ENCODE measurements around the gene HOXA7.
A peak's percentile ranks its signal among the peaks of the same experiment; 100 is the strongest.

HOXA7 gene

GRCh38 chr7:27142580-27143022 lies 13.9 kb downstream of the HOXA7 start:
- TF ChIP-seq, protein P1, sequence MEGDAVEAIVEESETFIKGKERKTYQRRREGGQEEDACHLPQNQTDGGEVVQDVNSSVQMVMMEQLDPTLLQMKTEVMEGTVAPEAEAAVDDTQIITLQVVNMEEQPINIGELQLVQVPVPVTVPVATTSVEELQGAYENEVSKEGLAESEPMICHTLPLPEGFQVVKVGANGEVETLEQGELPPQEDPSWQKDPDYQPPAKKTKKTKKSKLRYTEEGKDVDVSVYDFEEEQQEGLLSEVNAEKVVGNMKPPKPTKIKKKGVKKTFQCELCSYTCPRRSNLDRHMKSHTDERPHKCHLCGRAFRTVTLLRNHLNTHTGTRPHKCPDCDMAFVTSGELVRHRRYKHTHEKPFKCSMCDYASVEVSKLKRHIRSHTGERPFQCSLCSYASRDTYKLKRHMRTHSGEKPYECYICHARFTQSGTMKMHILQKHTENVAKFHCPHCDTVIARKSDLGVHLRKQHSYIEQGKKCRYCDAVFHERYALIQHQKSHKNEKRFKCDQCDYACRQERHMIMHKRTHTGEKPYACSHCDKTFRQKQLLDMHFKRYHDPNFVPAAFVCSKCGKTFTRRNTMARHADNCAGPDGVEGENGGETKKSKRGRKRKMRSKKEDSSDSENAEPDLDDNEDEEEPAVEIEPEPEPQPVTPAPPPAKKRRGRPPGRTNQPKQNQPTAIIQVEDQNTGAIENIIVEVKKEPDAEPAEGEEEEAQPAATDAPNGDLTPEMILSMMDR (IDR thresholded peaks at IDR 0.05; ENCODE audit: insufficient read depth, low read depth, low read length, missing control alignments): no peak
- no peak for DNase-seq (ENCODE audit: low read depth)
- H3K4me3 ChIP-seq (ENCODE audit: low read depth, low read length): peak overlapping the region; percentile 37; the same call in 1 of the 2 replicates

DNA sequence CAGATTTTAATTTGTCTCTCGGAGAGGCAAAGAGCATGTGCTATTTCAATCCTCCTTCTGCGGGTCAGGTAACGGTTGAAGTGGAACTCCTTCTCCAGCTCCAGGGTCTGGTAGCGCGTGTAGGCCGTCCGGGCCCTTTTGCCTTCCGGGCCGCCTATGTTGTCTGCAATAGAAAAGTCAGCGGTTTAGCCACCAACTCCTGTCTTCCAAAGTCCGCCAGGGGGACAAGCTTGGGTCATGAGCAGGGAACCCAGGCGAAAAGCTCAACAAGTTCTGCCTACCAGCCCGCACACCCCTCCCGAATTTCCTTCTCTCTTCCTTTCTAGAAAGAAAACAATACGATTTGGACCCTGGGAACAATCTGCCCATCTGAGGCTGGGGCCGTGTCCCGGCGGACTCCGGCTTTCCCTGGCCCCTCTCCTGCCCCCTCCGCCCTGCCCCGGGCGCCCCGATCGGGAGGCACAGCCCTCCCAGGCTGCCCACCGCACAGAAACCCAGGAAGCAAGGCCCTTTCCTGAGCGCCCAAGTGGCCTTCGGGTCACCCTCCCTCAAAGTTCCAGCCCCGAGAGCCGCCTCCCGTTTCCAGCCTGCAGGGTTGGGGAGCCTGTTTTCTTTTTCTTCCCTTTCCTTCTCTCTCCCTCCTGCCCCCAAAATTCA lies 14.4 kb downstream of the HOXA7 start:
- no peak for DNase-seq (ENCODE audit: low read depth)
- no peak overlapping the region for H3K4me3 ChIP-seq (ENCODE audit: low read depth, low read length)
- TF ChIP-seq, protein P1 (IDR thresholded peaks at IDR 0.05; ENCODE audit: insufficient read depth, low read depth, low read length, missing control alignments): no peak

GRCh38 chr7:27141137-27141922 lies 15.1 kb downstream of the HOXA7 start:
- no peak overlapping the region for H3K4me3 ChIP-seq (ENCODE audit: low read depth, low read length)
- DNase-seq (ENCODE audit: low read depth): no peak
- TF ChIP-seq, protein P1 (IDR thresholded peaks at IDR 0.05; ENCODE audit: insufficient read depth, low read depth, low read length, missing control alignments): no peak

DNA sequence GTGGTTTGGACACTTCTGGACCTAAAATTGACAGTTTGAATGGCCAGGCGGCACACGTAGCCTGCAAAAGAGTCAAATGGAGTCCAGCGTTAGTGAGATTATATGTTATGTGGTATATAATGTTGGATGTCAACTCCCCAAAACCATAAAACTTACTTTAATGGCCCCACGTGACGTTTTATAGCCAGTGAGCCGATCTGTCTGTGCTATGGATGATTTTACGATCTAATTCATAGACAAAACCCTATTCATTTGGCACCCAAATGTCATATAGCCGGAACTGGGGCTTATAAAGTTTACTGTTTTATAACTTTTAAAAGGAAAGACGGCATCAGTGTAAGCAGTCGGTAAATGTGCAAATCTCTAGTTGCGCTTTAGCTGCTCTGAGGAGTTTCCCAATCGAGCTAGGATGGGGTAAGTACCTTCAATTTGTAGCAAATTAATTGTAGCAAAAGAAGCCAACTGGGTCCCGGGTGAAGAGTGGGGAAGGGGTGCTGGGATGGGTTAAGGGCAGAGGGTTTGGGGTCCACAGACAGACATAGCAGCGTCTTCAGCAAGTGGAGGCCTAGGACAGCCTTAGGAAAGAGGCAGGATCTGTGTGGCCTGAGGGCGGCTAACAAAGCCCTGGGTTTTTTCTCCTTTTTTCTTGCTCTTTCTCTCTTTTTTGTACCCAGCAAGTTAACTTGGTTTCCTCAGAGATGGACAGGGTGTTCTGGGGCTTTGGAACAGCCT lies 16.2 kb downstream of the HOXA7 start:
- TF ChIP-seq, protein P1 (IDR thresholded peaks at IDR 0.05; ENCODE audit: insufficient read depth, low read depth, low read length, missing control alignments): no peak
- DNase-seq (ENCODE audit: low read depth): no peak
- H3K4me3 ChIP-seq (ENCODE audit: low read depth, low read length): no peak overlapping the region

- H3K4me3 ChIP-seq (ENCODE audit: low read depth, low read length): no peak overlapping the region
- no peak for DNase-seq (ENCODE audit: low read depth)
- TF ChIP-seq, protein P1 (IDR thresholded peaks at IDR 0.05; ENCODE audit: insufficient read depth, low read depth, low read length, missing control alignments): no peak
Measured at GRCh38 chr7:27139334-27140125, 16.9 kb downstream of the HOXA7 start.

DNA sequence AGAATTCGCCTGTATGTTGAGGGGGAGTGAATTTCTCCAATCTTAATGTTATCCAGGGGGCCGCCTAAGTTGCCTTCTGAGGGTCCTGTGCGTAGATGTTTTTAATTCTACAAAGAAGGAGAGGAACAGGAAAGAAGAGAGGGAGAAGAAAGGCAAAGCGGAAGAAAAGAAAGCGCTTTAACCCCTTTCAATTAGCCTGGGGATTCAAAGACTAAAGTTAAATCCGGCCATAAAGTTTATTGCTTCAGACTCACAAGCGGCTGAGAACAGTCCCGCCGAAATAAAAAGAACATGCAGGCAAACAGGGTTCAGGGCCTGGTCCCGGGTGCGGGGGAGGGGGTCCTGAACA lies 17.5 kb downstream of the HOXA7 start:
- TF ChIP-seq, protein P1 (IDR thresholded peaks at IDR 0.05; ENCODE audit: insufficient read depth, low read depth, low read length, missing control alignments): no peak
- no peak for DNase-seq (ENCODE audit: low read depth)
- no peak overlapping the region for H3K4me3 ChIP-seq (ENCODE audit: low read depth, low read length)

All from GM12865 (cell line).